Mesothelial cell of epicardium (in vitro differentiated cells): ENCODE data around the gene GPRIN3. TPM values are rescaled to one million over a fixed set of nuclear protein-coding genes. Genes with fewer than 3 reads are reported as not detected.
"Not testable (repeated sequence)": the region's sequence is repeated elsewhere in the genome, so short reads cannot be mapped to it uniquely, and the experiment has no call there.

ENCODE experiments used
- DNase-seq, 2 experiments: peaks; one replicate each; pipeline ENCODE4 v3.0.0; 2021; ENCODE audit warnings: low spot score in 2 of 2; ENCODE audit not compliant: unreplicated experiment in 2 of 2
- H3K27ac Mint-ChIP-seq: 2 replicates; pipeline ENCODE4 v1.8.0; 2021; ENCODE audit warnings: mixed read lengths
- H3K27me3 Mint-ChIP-seq: 2 replicates; pipeline ENCODE4 v1.8.0; 2021; ENCODE audit warnings: low read depth, mixed read lengths
- H3K36me3 Mint-ChIP-seq: 2 replicates; pipeline ENCODE4 v1.8.0; 2021; ENCODE audit warnings: mixed read lengths
- H3K4me1 Mint-ChIP-seq: 2 replicates; pipeline ENCODE4 v1.8.0; 2021; ENCODE audit warnings: mixed read lengths
- H3K4me3 Mint-ChIP-seq: 2 replicates; pipeline ENCODE4 v1.8.0; 2021; ENCODE audit warnings: mild to moderate bottlenecking, moderate library complexity, mixed read lengths
- H3K9me3 Mint-ChIP-seq: 2 replicates; pipeline ENCODE4 v1.8.0; 2021; ENCODE audit warnings: mixed read lengths
- CTCF ChIP-seq: fragments of 200-600 bp; sonication (generic); IDR thresholded peaks from one replicate; pipeline ENCODE4 v1.5.0; 2021; ENCODE audit warnings: antibody characterized with exemption; ENCODE audit not compliant: unreplicated experiment
- total RNA-seq: library from RNA; stranded (reverse); gene quantifications from 3 replicates; pipeline ENCODE4 v1.2.1, GENCODE V29; 2021

Gene GPRIN3
- total RNA-seq, 1 donor from 2014 or later, result 1.5 TPM

DNA sequence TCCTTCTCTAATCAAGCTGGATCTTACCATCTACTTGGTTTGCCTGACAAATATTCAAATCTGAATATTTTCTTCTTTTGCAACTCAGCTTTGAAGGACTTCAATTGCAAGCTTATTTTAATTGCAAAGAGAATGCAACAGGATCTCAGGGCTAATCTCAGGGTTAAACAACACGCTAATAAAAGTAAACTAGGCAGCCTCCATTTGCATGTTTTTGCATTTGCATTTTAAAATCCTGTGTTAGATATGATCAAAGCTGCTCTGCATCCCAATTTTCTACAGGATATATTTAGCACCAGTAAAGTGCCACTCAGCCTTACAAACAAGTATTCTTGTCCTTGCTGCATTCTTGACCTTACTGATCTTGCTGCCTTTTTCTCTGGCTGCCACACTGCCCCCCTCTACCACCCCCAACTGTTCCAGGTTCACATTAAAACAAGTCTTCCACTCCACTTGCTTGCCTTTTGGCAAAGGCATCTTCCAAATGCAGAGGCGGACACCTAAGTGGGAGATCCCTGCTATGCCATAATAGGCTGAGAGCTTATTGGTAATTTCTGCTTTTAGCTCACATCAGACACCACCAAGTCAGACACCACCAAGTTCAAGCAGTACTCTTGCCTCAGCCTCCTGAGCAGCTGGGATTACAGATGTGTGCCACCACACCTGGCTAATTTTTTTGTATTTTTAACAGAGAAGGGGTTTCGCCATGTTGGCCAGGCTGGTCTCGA, 48.1 kb downstream of the GPRIN3 start:
- H3K36me3 Mint-ChIP-seq, result peaks cover 2% of the 10 kb centered on the region
- H3K4me1 Mint-ChIP-seq, result peaks cover 3% of the 10 kb centered on the region
- no peak for DNase-seq
- H3K27ac Mint-ChIP-seq, result no peak overlapping the region
- no peaks in the 10 kb centered on the region for H3K27me3 Mint-ChIP-seq
- H3K4me3 Mint-ChIP-seq, result no peak overlapping the region
- H3K9me3 Mint-ChIP-seq, result peaks cover 10% of the 10 kb centered on the region
- no peak for TF ChIP-seq CTCF

DNA sequence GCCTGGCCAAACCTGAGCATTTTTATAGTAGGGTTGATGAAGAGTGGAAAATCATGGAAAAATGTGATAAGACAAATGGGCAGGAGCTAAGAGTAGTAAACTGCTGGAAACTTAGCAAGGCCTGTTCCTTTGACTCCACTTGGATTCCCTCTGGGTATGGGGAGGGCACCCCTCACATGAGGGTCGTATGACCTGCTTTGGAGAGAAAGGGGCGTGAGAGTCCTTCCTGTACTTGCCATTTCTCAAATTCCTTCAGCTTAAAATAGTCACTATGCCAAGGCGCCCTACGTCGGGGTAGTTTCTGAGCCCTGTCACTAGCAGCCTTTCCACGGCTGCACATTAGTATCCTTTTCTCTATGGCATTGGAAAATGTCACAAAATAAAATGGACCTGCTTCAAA, 49.1 kb downstream of the GPRIN3 start:
- TF ChIP-seq CTCF, result no peak
- Mint-ChIP-seq H3K27ac (no peak overlapping the region), H3K4me3 (no peak overlapping the region), H3K27me3 (peaks cover 2% of the 10 kb centered on the region), H3K4me1 (peaks cover 3% of the 10 kb centered on the region), H3K9me3 (peaks cover 3% of the 10 kb centered on the region), H3K36me3 (no peaks in the 10 kb centered on the region)
- no peak for DNase-seq

DNA sequence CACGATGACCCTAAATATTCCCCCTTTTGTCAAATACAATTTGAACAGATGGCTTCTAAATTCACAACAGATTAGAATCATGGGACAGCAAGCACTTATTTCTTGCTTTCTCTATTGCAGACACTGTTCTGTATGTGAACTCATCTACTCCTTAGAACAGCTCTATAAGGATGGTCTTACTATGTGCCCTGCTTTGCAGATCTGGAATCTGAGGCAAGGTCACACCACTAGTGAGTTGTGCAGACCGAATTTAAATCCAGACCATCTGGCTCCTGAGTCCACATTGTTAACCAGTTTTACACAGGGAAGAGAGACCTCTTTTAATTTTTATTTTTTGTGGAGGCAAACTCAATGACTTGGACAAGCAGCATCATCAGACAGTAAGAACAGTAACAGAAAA, 50.2 kb downstream of the GPRIN3 start:
- Mint-ChIP-seq H3K27me3 (peaks cover 2% of the 10 kb centered on the region), H3K9me3 (peaks cover 3% of the 10 kb centered on the region), H3K27ac (no peak overlapping the region), H3K36me3 (no peaks in the 10 kb centered on the region), H3K4me1 (peaks cover 3% of the 10 kb centered on the region), H3K4me3 (no peak overlapping the region)
- TF ChIP-seq CTCF, result no peak
- DNase-seq, result no peak

GRCh38 chr4:89256203-89256800, 51.3 kb downstream of the GPRIN3 start:
- peaks cover 3% of the 10 kb centered on the region for H3K9me3 Mint-ChIP-seq
- H3K36me3 Mint-ChIP-seq, result no peaks in the 10 kb centered on the region
- no peak for TF ChIP-seq CTCF
- H3K4me1 Mint-ChIP-seq, result peaks cover 3% of the 10 kb centered on the region
- H3K27ac Mint-ChIP-seq, result no peak overlapping the region
- H3K4me3 Mint-ChIP-seq, result no peak overlapping the region
- no peak for DNase-seq
- H3K27me3 Mint-ChIP-seq, result peaks cover 2% of the 10 kb centered on the region

DNA sequence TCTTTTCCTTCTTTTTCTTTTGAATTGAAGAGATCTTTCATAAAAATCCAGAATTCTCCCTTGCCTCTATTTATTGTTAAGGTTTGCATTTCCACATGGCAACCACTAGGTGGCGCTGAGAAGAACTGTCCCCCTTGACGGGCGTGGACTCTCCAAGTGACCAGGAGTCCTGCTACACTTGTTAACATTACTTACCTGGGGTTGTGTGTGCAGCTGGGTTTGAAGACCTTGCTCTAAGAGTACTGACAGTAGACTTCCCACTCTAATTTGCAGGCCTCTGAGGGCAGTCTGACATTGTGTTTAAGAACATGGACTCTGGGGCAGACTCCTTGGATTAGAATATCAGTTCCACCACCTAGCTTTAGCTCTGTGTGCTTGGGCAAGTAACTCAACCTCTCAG, 52.8 kb downstream of the GPRIN3 start:
- no peak for DNase-seq
- no peak overlapping the region for H3K4me3 Mint-ChIP-seq
- no peaks in the 10 kb centered on the region for H3K4me1 Mint-ChIP-seq
- H3K27ac Mint-ChIP-seq, result no peak overlapping the region
- H3K9me3 Mint-ChIP-seq, result peaks cover 3% of the 10 kb centered on the region
- H3K27me3 Mint-ChIP-seq, result peaks cover 2% of the 10 kb centered on the region
- TF ChIP-seq CTCF, result peak; percentile 71
- no peaks in the 10 kb centered on the region for H3K36me3 Mint-ChIP-seq

- not testable (repeated sequence) for H3K27ac Mint-ChIP-seq, H3K9me3 Mint-ChIP-seq, H3K4me1 Mint-ChIP-seq, H3K4me3 Mint-ChIP-seq, H3K27me3 Mint-ChIP-seq, H3K36me3 Mint-ChIP-seq, DNase-seq
These were observed 53.3 kb downstream of the GPRIN3 start for GRCh38 chr4:89254347-89254746.
